T-helper 22 cell (primary cell): ENCODE results near the gene DCXR.

Experiments
- DNase-seq: peaks from one replicate; pipeline ENCODE4 v3.0.0-alpha.2; 2020; ENCODE audit warnings: low read depth

The DCXR gene

GRCh38 chr17:82011617-82012187, 25.8 kb downstream of the DCXR start:
- no peak for DNase-seq

DNA sequence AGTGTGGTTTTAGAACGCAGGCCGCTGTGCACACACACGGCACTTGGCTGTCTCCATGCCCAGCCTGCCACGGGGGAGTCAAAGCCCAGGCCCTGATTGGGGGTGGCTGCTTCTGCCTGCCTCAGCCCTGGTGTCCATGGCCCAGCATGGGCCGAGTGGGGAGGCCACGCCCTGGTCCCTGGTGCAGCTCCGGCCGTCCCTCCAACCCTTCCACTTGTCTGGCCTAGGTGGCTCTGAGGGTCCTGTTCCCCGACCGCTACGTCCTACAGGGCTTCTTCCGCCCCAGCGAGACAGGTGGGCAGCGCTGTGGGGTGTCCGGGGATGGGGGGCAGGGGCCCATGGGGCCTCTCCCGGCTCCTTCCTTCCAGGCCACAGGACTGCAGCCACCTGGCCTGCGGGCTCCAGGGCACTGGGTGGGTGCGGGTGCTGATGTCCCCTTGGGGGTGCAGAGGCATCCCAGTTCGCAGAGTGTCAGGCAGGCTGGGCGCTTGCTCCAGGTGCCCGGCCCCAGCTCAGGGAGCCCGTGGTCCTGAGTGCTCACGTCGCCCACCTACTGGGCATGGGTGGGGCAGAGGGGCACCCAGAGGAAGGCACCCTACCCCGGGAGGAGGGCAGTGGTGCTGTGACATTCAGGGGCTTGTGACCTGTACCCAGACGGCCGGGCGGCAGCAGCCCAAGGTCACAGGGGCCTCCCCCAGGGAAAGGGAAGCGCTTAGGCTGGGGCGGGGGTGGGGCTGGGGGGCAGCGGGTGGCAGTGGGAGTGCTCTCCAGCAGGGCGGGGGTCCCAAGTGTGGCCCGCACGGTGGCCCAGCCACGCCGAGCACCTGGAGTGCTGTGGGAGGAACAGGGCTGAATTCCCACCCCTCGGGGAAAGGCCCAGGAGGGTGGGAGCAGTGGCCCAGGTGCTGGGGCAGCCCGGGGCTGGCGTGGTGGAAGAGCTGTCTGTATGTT, 26.6 kb downstream of the DCXR start:
- DNase-seq, result no peak

DNA sequence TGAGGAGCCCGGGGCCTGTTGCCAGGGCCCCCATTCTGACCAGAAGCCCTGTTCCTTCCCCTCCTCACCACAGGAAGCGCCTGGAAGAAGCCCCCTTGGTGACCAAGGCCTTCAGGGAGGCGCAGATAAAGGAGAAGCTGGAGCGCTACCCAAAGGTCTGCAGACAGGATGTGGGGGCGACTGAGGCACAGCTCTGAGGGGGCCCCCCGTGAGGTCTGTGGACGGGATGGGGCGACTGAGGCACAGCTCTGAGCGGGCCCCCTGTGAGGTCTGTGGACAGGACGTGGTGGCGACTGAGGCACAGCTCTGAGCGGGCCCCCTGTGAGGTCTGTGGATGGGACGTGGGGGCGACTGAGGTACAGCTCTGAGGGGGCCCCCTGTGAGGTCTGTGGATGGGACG, 28.1 kb downstream of the DCXR start:
- no peak for DNase-seq

- DNase-seq, result no peak
Measured at GRCh38 chr17:82008941-82009405, 28.5 kb downstream of the DCXR start.

GRCh38 chr17:82008258-82008940, 29.1 kb downstream of the DCXR start:
- no peak for DNase-seq

DNA sequence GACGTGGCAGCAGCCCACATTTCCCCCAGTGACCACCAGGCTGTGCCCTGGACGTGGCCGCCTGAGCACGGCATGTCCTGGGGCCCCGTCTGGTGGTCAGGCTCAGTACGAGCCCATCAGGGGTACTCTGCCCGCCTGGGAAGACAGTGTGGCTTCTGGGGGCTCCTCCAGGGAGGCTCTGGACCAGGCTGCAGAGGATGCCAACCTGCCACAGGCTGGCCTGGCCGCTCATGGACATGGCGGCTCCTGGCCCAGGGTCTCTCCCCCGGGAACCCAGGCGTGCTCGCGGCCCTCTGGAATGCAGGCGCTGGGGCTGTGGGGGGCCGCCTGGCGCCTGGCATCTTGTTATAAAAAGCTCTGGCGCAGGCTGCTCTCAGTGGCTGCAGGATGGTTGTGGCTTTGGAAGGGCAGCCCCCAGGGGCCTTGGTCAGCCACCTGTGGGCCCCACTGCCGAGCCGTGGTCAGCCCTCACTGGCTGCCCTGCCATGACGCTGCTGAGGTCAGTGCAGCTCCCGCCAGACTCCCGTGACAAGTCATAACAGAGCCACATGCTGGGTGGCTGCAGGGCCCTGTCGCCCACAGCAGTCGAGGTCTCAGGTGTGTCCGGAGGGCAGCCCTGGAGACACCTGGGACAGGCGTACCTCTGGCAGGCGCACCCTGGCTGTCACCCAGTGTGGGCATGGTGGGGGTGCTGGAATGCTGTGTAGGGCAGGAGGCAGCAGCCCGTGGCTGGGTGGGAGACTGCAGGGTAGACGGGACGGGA, 29.8 kb downstream of the DCXR start:
- DNase-seq, result no peak

DNA sequence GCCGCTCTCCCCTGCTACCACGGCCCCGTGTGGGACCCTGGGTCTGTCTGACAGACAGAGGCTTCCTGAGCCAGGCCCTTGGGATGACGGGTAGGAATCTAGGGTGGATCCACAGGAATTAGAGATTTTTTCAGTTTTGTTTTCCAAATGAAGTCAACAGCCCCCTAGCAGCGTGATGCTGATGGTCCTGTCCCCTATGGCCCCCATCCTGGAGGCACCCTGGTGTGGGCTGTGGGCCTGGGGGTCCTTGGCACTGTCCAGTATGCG, 30.3 kb downstream of the DCXR start:
- no peak for DNase-seq

GRCh38 chr17:82006468-82007227, 30.8 kb downstream of the DCXR start:
- DNase-seq, result no peak

GRCh38 chr17:82005701-82006348, 31.7 kb downstream of the DCXR start:
- no peak for DNase-seq

DNA sequence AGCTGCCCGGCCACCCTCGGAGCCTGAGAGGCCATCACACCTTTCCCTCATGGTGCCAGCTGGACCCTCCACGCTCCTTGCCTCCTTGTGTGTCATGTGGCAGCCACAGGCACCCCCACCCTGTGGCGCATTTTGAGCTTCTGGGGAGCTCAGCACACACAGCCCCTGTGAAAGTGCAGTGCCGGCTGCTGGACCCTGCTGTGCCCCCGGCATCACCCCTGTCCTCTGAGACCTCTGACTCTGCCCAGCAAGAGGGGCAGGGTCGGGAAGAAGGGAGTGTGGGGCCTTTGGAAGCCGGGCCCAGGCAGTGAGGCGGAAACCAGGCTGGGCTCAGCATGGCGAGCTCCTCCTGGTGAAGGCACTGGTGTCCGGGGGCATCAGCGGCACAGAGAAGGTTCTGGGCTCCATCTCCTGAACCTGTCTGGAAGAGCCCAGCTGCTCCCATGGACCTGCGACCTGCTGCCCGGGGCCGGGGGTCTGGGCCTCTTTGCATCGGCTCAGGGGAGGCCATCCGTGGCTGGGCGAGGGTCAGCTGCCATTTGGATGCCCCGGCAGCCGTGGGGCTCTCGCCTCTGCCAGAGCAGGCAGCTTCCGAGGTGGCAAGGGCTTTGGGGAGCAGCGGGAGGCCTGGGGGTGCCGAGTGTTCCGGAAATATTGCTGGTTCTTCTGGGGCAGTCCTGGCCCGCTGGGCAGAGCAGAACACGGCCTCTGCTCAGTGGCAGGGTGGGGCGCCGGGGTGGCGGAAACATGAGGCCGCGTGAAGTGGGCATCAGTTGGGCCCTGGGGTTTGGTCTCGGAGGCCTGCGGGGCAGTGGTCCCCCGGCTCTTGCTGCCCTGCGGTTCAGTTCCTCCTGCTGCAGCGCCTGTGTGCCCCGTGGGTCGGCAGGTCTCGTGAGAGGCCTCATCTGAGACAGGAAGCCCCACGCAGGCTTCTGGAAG, 32.7 kb downstream of the DCXR start:
- DNase-seq, result no peak

DNA sequence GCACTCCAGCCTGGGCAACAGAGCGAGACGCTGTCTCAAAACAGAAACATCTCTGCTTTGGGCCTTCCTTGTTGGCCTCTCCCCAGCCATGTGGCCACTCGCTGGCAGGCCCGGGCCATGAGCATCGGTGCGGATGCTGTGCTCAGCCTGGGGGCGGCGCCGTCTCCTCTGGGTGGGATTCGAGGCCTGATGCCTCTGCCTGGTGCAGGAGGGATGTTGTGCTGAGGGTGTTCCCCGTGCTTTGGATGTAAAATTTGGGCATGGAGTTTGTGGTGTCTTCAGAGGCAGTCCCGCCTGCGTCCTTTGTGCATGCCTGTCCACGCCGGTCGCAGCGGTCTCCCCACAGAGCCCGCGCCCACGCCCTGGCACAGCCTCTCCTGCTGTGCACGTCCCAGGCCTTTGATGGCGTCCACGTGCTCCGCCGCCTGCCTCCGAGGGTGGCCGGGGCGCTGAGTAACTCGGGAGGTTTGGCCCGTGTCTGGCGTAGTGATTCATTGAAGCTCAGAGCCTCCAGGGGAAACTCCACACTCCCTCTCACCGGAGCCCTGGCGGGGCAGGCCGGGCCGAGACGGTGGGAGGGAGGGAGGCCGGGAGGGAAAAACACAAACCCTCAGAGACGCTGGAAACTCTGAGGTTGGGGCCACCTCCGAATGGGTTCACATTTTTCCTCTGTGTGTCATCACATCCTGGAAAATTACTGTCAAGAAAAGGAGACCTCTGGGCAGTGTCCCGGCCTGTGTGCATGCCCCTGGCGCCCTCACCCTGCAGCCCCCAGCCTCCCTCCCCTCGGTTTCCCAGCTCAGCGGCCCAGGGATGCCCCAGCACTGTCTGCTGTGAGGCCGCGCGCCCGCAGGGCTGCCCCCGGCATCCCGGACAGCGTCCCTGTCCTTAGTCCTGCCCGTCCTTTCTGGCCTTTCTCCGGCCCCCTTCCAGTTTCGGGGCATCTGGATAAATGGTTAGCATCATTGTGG, 33.8 kb downstream of the DCXR start:
- no peak for DNase-seq

- no peak for DNase-seq
Measured at GRCh38 chr17:82001571-82002056, 35.9 kb downstream of the DCXR start.

GRCh38 chr17:82000803-82001570, 36.5 kb downstream of the DCXR start:
- DNase-seq, result no peak

GRCh38 chr17:81999976-82000802, 37.3 kb downstream of the DCXR start:
- DNase-seq, result no peak

- no peak for DNase-seq
Measured at GRCh38 chr17:81999587-81999975, 37.9 kb downstream of the DCXR start.

DNA sequence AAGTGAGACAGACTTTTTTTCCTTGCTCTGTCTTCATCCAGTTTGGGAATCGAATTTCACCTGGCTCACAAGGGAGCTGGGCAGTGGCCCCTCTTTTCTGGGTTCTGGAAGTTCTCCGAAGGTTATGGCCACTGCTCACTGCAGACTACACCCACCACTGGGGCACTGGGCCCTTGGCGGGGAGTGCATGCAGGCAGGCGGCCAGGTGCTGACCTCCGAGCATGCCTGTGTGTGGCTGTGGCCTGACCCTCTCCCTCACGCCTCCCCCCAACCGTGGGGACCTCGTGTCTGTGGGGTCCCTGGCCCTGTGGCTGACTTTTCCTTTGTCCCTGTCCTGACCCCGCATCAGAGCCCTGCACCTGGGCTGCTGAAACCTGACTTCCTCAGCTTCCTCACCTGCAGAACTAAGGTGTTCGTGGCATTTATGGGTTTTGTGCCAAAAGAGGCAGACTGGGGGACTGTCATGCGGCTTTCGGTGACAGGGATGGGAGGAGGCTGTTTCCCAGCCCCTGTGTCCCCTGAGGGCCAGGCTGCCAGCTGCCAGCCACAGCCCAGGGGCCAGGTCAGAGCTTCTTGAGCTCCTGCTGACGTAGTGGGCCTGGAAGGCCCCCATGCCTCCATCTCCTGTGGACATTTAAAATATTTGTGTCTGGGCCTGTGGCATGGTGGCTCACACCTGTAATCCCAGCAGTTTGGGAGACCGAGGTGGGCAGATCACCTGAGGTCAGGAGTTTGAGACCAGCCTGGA, 38.6 kb downstream of the DCXR start:
- no peak for DNase-seq
